HCT116 (cell line): ENCODE data around the gene SEMA7A.

Source experiments
- ATF3 ChIP-seq: IDR thresholded peaks from 2 replicates; pipeline ENCODE4 v1.6.1; 2012
- CTCF ChIP-seq, 3 experiments: fragments of 200-600 bp in 1 of 3; sonication (generic) in 1 of 3; IDR thresholded peaks in 2 of 3; conservative IDR thresholded peaks in 1 of 3; 2 replicates each; pipeline ENCODE4 v1.5.1; 2012 to 2017; ENCODE audit warnings: low read depth in 2 of 3, low read length in 2 of 3, antibody characterized with exemption in 1 of 3, borderline replicate concordance in 1 of 3, control low read depth in 1 of 3, mild to moderate bottlenecking in 1 of 3, mixed read lengths in 1 of 3, mixed run types in 1 of 3, moderate library complexity in 1 of 3; ENCODE audit not compliant: insufficient read depth in 1 of 3
- POLR2A ChIP-seq: IDR thresholded peaks from 2 replicates; pipeline ENCODE4 v1.7.0; 2011; ENCODE audit warnings: borderline replicate concordance; ENCODE audit not compliant: insufficient read depth, insufficient read length; ENCODE audit errors: extremely low read depth
- YY1 ChIP-seq: IDR thresholded peaks from 2 replicates; pipeline ENCODE4 v1.6.1; 2011; ENCODE audit warnings: low read length, low read depth, moderate library complexity, mild to moderate bottlenecking; ENCODE audit not compliant: insufficient replicate concordance; ENCODE audit errors: extremely low read depth

GRCh38 chr15:74451322-74451721, 17.6 kb upstream of the SEMA7A start:
- TF ChIP-seq CTCF (IDR thresholded peaks at IDR 0.05 in 2 of 3, conservative IDR thresholded peaks at IDR 0.05 in 1 of 3; ENCODE audit: borderline replicate concordance in 1 of 3, insufficient read depth in 1 of 3, low read depth in 2 of 3, low read length in 2 of 3) (no peak), POLR2A (no peak), ATF3 (no peak), YY1 (no peak)
